HG02610 (cell line): Measurements from ENCODE around the gene SORCS2.

Experiments
- ATAC-seq: cut with Tn5 transposase; IDR thresholded peaks from one replicate; pipeline ENCODE4 v1.9.1; 2021; ENCODE audit warnings: mild to moderate bottlenecking, moderate library complexity; ENCODE audit not compliant: unreplicated experiment

SORCS2 gene

DNA sequence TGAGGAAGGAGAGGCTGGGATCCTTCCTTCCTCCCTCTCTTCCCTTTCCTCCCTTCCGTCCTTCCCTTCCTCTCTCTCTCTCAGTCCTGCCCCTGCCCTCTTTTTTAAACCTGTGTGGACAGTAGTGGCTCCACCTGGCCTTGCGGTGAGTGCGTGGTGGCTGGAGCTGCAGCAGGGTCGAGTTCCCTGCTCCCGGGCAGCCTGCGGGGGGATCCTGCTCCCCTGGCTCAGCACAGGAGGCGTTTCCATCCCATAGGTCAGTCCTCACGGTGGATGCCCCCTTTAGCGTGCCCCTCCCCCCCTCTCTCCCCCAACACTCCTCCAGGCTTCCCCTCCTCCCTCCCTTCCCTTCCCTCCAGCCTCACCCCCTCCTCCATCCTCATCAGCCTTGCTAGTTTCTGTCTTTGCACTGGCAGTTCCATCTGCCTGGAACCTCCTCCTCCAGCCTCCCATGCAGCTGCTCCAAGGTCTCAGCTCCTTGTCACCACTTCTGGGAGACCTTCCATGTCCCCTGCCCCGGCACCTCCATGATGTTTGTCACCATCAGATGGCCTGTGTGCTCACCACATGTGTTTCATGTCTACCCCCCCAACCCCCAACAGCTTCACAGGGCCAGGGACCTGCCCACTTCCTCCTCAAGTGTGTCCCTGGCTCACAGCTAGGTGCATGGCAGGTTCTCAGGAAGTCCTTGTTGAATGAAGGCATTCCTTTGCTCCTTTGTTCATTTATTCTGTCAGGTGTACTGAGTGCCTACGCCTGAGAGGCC is 174.0 kb downstream of the SORCS2 start:
- no peak for ATAC-seq

DNA sequence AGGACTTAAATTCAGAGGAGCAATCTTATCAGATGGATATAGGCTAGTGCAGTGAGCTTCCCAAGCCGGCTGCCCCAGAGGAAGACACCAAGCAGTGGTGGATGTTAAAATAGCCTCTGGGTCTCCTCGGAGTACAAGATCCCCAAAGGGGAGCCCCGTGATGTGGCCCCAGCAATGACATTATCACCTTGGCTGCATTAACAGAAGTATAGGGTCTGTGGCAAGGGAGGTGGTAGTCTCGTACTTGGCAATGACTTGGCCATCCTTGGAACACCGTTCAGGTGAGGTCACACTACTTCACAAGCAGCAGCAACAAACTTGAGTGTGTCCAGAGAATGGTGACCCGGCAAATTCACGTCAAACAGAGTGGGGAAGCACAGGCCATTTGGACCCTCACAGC is 174.6 kb downstream of the SORCS2 start:
- no peak for ATAC-seq

DNA sequence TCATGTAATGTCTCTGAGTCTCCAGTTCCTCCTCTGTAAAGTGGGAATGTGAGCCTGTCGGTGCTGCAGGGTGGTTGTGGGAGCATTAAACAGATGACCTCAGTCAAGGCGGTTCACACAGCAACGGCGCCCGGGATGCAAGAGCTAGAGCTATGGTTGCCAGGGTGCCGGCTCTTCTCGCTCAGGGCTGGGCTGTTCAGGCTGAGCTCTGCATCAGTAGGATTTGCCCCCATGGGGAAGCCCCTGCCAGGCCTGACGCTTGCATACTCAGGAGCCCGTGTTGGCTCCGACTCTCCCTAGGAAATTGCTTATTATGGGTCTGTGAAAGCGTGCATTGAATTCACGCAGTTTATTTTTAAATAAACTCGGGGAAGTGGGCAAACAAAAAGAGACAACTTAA is 175.1 kb downstream of the SORCS2 start:
- no peak for ATAC-seq

DNA sequence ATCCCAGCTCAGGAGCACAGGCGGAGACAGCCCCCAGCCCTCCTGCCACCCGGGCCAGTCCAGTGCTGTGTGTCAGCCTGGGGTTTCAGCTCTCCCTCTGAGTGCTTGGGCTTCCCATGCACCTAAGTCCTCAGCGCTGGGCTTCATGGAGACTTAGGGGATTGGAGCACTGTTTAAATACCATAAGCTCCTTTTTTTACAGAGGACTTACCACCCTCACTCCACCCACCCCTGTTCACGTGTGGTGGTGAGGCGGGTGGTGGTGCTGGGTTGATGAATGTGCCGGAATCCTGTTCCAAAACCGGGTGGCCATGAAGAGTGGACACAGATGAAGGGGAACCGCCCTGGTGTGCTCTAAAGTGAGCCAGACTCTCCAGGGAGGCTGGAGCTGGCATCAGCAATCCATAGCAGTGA is 175.5 kb downstream of the SORCS2 start:
- no peak for ATAC-seq

DNA sequence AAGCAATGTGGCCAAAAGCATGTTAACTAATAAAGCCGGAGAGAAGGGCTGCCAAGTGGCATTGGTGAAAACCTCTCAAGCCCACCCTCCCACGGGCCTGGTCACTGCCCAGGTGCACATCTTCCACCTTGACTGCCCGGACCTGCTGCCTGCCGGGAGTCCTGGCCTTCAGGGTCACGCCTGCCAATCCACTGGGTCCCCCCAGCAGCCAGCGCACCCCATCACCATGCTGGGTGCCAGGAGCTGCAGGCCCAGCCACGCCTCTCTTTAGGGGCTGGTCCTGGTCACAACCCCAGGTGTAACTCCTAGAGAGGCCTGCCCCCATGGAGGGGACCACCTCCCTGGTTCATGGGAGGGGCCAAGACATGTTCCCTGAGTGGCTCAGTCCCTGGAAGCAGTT is 176.0 kb downstream of the SORCS2 start:
- ATAC-seq = no peak

DNA sequence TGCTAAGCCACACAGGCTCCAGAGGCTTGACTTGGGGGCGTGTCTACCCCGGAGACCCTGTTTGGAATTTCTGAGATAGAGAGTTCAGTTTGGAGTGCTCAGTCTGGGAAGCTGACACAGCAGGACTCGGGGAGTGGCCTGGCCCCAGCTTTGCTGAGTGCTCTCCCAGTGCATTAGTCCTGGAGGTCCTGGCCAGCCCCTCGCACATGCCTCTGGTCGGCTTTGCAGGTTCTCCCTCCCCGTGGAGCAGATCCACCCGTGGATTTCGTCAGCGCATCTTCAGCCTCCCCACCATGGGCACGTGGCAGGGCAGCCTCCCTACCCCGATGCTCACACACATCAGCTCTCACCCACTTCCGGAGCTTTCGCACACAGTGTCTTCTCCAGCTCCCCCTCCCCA is 177.2 kb downstream of the SORCS2 start:
- no peak for ATAC-seq

DNA sequence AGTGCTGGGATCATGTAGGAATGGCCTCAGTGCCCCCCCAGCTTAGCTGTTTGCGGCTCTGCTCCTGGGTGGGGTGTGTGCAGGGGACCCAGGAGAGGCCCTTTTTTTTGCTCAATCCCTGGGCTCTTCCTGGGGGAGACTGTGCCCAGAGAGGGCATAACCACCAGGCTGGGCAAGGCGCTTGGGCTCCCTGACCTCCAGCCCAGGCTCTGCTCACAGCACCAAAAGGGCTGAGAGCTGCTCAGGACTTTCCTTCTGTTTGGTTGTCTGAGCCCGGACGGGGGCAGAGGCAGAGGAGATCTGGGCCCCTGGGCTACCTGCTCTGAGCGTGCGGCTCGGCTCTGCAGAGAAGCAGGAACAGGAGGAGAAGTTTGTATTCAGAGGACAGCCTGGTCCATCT is 177.7 kb downstream of the SORCS2 start:
- ATAC-seq = no peak

DNA sequence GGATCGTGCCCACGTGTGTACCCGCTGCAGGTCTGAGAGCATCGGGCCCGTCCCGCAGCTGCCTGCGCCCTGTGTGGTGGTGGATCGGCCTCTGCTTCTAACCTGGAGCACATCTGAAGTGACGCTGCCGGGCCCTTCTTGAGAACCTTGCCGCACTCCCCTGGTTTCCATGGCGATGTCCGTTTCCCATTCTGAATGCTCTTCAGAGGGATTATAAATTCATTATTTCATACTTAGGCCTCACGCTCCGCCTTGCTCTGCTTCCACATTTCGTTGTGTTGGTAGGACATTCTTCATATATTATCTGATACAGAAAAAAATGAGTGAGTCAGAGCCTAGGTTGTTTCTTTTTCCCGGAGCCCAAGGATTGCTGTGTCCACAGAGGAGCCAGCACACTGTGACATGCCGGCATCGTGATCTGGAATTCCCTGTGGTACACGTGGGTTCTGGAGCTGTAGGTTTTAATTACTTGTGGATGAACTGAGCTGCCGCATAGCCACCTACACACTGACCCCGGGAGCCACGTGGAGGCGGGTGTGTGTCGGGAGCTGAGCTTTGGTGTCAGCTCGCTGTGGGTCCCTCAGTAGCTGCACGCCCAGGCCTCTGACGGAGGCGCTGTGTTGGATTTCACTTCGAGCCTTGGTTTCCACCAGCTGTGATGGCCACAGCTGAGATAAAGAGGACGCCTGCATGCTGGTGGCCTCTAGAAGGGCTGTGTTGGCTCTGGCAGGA is 179.0 kb downstream of the SORCS2 start:
- no peak for ATAC-seq

DNA sequence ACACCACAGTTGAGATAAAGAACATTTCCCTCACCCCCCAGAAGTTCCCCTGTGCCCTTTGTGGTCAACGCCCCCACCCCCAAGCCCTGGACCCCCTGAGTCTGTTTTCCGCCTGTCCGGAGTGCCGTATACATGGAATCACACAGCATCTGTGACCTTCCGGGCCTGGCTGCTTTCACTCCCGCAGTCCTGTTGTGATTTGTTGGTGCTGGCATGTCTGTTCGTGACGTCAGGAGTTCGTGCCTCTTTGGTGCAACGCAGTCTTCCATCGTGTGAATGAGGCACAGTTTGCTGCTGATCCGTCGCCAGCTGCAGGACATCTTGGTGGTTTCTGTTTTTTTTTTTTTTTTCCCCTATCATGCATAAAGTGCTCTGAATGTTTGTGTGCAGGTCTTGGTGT is 180.3 kb downstream of the SORCS2 start:
- no peak for ATAC-seq

DNA sequence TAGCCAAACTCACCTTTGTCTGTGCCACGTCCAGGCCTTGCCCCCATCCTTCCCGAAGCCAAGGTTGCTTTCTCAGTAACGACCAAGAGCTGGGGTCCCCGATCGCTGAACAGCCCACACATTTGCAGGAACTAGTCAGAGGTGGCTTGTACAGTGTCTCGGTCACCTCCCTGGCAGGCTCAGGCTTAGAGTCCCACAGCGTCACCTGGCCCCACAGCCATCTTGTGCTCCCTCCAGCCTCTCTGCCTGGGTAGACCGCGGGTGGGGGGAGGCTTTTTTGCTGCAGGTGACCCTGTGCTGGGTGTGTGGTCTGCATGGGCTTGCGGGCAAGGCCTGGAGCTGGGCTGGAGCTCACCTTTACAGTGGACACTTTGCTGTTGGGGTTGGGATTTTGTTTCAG is 182.2 kb downstream of the SORCS2 start:
- no peak for ATAC-seq

DNA sequence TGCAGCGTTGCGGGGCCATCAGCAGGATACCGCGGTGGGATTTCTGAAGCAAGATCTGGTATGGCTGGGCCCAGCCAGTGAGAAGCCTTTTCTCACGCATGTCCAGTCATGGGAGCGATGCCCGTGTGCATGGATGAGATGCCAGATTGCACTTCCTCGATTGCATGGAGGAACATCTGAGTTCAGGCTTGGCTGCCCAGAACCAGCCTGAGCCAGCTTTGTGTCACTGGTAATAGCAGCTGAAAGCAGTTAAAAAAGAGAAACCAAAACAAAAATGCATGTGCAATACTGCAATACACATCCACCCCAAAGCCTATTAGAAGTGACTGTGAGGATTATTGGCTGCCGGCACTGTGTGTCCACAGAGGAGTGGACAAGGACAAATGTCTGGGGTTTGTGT is 183.1 kb downstream of the SORCS2 start:
- no peak for ATAC-seq

DNA sequence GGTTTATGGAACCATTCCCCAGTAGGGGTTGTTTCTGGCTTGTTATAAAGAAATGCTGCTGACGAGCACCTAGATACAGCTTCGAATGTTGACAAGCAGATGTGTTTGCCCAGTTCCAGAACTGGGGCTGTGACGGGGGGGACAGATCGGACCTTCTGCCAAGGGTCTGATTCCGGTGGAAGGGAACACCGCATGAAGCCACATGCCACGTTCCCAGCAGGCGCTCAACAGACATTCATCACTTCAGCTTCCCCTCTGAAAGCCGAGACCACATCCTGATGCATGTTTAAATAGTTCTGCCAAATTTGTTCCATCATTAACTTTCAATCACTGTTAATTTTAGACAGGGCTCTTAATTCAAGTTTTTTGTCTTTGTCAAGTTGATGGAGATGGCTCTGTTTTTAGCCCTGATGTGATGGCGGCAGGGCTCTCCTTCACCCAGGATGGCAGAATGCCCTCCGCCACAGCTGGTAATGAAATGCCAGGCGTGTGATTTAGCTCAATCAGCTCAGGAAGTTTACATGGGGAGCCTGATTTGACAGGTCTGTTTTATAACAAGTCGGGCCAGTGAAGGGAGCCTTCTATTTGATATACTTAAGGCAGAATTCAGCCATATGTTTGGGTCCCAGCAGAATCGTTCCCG is 185.0 kb downstream of the SORCS2 start:
- ATAC-seq = no peak

DNA sequence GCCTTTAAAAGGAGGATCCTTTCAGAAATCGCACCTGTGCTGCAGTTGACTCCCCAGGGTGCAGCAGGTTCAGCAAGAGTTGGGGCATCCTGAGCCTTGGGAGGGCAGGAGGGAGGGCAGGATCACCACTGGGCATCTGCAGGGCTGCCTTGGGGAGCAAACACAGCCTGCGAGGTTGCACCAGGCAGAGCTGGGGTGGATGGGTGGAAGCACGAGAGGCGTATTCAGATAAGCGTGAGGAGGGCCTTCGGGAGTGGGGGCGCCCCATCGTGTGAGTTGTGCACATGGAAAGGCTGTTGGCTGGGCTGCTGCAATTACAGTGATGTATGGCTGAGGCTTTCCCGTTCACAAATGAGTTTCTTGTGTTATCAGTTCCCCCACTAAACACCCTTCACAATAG is 186.8 kb downstream of the SORCS2 start:
- ATAC-seq = no peak

DNA sequence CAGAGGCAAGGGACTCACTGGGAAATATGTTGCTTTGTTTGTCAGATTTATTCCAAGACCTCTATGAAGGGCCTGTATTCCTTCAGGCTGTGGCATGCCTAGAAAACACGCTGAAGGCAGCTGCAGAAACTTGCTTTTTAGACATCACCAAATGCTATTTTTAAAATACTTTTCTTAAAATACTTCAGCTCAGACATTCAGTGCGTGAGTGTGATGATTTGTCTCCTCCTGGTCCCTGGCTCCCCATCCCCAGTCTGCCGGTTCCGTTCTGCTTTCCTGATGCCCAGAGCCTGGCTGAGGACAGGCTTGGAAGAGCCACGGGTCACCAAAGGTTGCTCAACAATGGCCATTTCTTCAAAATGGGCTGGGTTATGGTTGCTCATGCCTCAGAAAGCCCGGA is 187.4 kb downstream of the SORCS2 start:
- ATAC-seq = no peak

DNA sequence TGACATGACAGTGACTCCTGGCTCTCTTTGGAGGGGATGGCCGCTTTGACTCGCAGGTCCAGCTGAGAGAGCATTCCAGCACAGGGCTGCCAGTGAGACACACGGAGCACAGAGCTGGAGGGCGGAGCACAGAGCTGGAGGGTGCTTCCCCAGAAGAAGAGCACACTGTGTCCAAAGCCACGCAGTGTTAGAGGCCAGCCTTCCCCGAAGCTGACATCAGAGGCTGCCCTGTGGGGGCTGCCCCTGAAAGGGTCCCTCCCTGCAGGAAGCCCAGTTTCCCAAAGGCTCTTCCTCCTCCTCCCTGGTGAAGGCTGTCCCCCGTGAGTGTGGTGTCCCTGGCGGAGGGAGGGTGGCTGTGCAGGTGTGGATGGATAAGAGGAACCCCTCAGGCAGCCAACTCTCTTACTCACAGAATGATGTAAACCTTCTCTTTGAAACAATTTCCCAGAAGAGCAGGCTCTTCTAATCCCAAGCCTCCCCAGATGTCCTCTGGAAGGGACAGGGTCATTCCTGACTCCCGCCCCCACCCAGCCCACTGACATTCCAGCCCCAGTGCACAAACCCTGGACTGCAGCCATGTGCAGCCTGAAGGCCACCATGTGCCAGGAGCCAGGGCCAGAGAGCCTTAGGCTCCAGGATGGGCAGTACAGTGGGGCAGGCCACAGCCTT is 189.0 kb downstream of the SORCS2 start:
- ATAC-seq = no peak

DNA sequence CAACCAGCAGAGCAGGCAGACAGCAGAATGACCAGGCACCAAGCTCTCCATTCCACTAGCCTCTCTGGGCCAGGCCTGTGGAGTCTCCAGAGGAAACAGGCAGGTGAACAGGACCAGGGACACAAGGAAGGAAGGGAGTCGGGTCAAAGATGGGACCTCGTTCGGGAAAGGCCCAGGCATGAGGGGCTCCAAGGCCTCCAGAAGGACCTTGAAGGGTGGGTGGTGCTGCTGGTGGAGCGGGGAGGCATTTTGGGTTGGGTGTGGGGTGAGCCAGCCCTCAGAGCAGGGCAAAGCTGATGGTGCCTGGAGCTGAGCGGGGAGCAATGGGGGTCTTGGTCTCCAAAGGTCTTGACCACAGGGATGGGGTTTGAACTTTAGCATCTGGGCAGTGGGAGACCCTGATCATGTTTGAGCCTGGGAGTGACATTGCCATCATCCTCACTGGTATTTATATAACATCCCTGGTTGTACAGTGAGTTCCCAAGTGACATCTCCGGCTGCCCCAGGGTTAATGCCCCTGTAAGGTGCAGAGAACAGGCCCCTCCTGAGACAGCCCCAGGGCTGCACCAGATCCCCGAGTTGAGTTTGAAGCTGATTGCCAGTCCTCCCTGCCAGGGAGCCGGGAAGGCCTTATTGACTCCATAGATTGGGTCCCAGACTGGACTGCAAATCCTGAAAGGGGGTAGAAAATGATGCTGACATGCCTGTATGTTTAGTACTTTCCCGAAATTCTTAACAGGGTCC is 189.7 kb downstream of the SORCS2 start:
- no peak for ATAC-seq

DNA sequence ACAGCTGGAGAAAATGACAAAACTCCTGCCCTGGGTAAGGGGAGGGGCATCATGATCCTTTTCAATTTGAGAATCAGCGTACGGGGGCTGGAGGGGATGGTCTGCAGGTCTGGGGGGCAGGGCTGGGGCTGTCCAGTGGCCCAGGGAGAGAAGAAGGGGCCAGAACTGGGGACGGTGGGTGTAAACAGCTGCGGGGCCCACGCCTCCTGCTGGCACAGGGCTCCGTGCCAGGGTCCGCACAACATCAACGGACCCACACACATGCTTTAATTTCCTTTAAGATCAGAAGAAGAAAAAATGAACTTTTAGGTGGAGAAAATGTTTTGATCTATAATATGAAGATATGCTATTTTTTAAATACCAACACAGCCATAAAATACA is 190.3 kb downstream of the SORCS2 start:
- no peak for ATAC-seq

DNA sequence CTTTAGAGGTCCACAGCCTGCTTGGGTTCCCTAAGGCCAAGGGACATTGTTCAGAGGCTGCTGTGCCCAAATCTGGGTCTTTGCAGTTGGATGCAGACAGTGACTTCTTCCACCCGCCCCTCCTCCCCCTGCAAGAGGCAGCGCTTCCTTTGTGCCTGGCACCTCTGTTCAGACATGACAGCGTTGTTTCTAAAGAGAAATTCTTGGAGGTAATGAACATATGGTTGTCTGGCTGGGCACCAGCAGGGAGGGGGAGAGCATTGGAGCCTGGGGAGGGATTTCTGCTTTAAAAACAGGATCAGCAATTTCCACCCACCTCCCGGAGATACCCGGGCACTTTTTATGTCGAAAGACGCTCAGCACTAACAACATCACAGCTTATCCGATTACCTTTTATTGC is 190.9 kb downstream of the SORCS2 start:
- no peak for ATAC-seq

DNA sequence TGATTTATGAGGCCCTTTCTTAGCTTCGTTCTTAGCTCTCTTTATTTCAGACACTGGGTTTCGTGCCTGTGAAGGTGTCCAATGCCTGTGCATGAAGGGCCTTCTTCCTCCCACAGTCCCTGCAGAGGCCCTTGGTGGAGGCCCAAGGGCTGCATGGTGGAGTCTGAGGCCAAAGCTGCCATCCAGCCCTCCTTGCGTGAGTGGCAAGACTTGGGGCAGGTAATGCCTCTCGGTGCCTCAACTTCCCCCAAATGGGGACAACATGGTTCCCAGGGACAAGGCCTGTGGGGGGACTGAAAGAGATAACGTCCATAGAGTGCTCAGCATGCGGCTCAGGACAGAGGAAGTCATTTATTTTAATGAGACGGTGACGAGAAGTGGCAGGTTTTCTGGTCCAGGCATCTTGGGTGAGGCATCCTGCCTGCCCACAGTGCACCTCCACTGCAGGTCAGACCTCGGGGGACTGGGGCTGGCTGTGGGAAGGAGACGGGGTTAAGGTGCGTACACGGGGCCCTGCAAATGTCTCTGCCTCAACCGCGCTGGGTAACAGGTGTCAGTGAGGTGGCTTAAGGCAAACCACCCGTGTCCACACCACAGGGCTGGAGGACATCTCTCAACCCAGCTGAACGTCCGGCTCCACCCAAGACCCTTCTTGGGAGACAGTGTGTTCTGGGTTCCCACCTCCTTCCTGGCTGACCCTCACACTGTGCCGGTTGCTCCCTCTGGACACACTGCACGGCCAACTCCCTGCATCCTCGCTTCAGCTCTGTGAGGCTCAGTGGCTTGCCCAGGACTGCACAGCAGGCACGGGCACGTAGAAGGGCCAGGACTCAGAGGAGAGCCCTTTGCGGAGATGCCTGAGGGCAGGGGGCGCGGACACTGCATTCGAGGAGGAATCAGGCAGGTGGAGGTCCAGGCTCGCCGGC is 191.9 kb downstream of the SORCS2 start:
- no peak for ATAC-seq
